Fibroblast of lung (primary cell): ENCODE results near the gene JAM2. TPM values are rescaled to one million over a fixed set of nuclear protein-coding genes. Genes with fewer than 3 reads are reported as not detected.
"Not testable (repeated sequence)": the region's sequence is repeated elsewhere in the genome, so short reads cannot be mapped to it uniquely, and the experiment has no call there.

ENCODE experiments used
- DNase-seq, 2 donors: peaks; one replicate each; pipeline versions ENCODE4 v3.0.0 to v3.0.0-alpha.2; 2010; ENCODE audit warnings: low read depth in 2 of 2
- H2AFZ ChIP-seq: 2 replicates; pipeline ENCODE4 v1.5.1; 2012; ENCODE audit warnings: low read length, control low read depth, inconsistent platforms
- H3K27ac ChIP-seq: 2 replicates; pipeline ENCODE4 v1.5.1; 2011; ENCODE audit warnings: low read length, control low read depth; ENCODE audit not compliant: insufficient read depth
- H3K27me3 ChIP-seq: 2 replicates; pipeline ENCODE4 v1.5.1; 2011; ENCODE audit warnings: mild to moderate bottlenecking, low read length; ENCODE audit not compliant: control insufficient read depth, insufficient read depth
- H3K36me3 ChIP-seq: 2 replicates; pipeline ENCODE4 v1.5.1; 2011; ENCODE audit warnings: low read length; ENCODE audit not compliant: control insufficient read depth, insufficient read depth
- H3K4me1 ChIP-seq: 2 replicates; pipeline ENCODE4 v1.5.1; 2011; ENCODE audit warnings: low read length; ENCODE audit not compliant: control insufficient read depth, insufficient read depth; ENCODE audit errors: extremely low read depth
- H3K4me2 ChIP-seq: 2 replicates; pipeline ENCODE4 v1.5.1; 2011; ENCODE audit warnings: low read length, control low read depth; ENCODE audit not compliant: insufficient read depth; ENCODE audit errors: extremely low read depth
- H3K4me3 ChIP-seq, 4 experiments: fragments of 200-600 bp in 1 of 4; sonication (generic) in 1 of 4; replicated peaks in 1 of 4; 2 replicates each; pipeline ENCODE4 v1.5.1; 2011 to 2016; ENCODE audit warnings: low read length in 4 of 4, low read depth in 3 of 4, mild to moderate bottlenecking in 3 of 4, control low read depth in 2 of 4, inconsistent platforms in 1 of 4, mixed read lengths in 1 of 4; ENCODE audit not compliant: insufficient read depth in 1 of 4; ENCODE audit errors: control extremely low read depth in 1 of 4
- H3K79me2 ChIP-seq: 2 replicates; pipeline ENCODE4 v1.5.1; 2012; ENCODE audit warnings: mild to moderate bottlenecking, low read length, inconsistent platforms; ENCODE audit not compliant: control insufficient read depth, insufficient read depth
- H3K9ac ChIP-seq: 2 replicates; pipeline ENCODE4 v1.5.1; 2011; ENCODE audit warnings: mild to moderate bottlenecking, low read length, control low read depth; ENCODE audit not compliant: insufficient read depth
- H3K9me3 ChIP-seq: 2 replicates; pipeline ENCODE4 v1.5.1; 2012; ENCODE audit warnings: low read depth, low read length; ENCODE audit not compliant: control insufficient read depth, insufficient read depth
- H4K20me1 ChIP-seq: 2 replicates; pipeline ENCODE4 v1.5.1; 2011; ENCODE audit warnings: low read length; ENCODE audit not compliant: control insufficient read depth, insufficient read depth; ENCODE audit errors: extremely low read depth
- EZH2 ChIP-seq: IDR thresholded peaks from 2 replicates; pipeline ENCODE4 v1.5.1; 2012; ENCODE audit warnings: low read length, control low read depth, mild to moderate bottlenecking; ENCODE audit errors: missing control alignments
- polyA plus RNA-seq, 2 donors: library from polyadenylated mRNA; depleted of rRNA in 1 of 2; stranded (reverse) in 1 of 2; unstranded in 1 of 2; fragments of >200 nt; gene quantifications; 2 replicates each; pipeline ENCODE4 v1.2.1, GENCODE V29; 2011 to 2012; ENCODE audit warnings: missing spikeins in 1 of 2
- total RNA-seq: library from RNA; depleted of rRNA; stranded (reverse); fragments of >200 nt; gene quantifications from 2 replicates; pipeline ENCODE4 v1.2.1, GENCODE V29; 2014
- TF ChIP-seq, protein P1 (sequence below), 2 donors: IDR thresholded peaks in 1 of 2; conservative IDR thresholded peaks in 1 of 2; 1 replicate in 1 of 2; 2 replicates in 1 of 2; pipeline ENCODE4 v1.5.1; 2011 to 2012; ENCODE audit warnings: low read length in 2 of 2, control low read depth in 1 of 2, inconsistent platforms in 1 of 2, low read depth in 1 of 2, mild to moderate bottlenecking in 1 of 2

JAM2 gene
- total and polyA plus RNA-seq, 2 donors (not counting 1 experiment from before 2014, with no cell fraction given), result 1.4 to 2.1 TPM

DNA sequence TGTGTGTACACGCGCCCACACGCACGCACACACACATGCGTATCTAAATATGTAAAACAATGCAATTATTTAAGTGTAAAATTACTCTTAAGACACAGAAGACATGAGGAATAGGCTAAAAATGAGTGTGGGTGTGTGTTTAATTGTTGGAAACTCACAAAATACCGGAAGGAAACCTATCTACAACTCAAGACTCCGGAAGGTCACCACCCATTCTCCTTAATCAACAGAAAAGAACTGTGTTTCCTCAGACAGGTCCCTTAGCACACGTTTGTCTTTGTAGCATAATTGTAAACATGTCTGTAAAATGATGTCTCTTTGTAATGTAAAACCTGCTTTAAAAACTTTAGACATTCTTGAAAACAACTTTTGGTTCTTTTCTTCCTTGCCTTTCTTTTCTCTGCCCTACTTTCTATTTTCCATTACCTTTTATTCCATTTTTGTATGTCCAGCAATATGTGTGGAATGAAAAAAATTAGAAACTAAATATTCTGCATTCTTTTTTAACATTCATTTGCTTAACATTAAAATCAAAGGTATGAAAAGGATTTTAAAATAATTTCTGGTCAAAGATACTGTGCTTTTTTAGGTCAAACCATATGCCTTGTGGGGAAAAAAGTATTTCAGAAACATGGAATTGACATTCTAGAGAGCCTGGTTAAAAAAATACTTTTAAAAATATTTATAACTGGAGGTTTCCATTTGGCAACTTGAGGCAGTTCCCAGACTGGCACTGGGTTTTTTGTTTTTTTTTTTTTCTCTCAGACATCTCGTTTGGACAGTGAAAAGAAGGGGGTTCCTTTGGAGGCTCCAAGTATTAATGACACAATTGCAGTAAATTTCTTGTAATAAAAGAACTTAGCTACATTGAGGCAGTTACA, 49.5 kb downstream of the JAM2 start:
- Histone ChIP-seq H3K79me2 (no peaks in the 10 kb centered on the region), H4K20me1 (no peaks in the 10 kb centered on the region), H3K4me2 (no peak overlapping the region), H3K4me3 (no peak overlapping the region), H3K27me3 (no peaks in the 10 kb centered on the region), H3K27ac (no peak overlapping the region), H3K9me3 (no peaks in the 10 kb centered on the region), H3K36me3 (no peaks in the 10 kb centered on the region), H3K4me1 (no peaks in the 10 kb centered on the region), H2AFZ (no peak overlapping the region), H3K9ac (no peak overlapping the region)
- TF ChIP-seq, protein P1, sequence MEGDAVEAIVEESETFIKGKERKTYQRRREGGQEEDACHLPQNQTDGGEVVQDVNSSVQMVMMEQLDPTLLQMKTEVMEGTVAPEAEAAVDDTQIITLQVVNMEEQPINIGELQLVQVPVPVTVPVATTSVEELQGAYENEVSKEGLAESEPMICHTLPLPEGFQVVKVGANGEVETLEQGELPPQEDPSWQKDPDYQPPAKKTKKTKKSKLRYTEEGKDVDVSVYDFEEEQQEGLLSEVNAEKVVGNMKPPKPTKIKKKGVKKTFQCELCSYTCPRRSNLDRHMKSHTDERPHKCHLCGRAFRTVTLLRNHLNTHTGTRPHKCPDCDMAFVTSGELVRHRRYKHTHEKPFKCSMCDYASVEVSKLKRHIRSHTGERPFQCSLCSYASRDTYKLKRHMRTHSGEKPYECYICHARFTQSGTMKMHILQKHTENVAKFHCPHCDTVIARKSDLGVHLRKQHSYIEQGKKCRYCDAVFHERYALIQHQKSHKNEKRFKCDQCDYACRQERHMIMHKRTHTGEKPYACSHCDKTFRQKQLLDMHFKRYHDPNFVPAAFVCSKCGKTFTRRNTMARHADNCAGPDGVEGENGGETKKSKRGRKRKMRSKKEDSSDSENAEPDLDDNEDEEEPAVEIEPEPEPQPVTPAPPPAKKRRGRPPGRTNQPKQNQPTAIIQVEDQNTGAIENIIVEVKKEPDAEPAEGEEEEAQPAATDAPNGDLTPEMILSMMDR (conservative IDR thresholded peaks at IDR 0.05 in 1 of 2, IDR thresholded peaks at IDR 0.05 in 1 of 2; ENCODE audit: low read depth in 1 of 2, low read length in 2 of 2), result no peak
- TF ChIP-seq EZH2, result no peak
- DNase-seq, result peak in 1 of 2 donors; percentile 3

DNA sequence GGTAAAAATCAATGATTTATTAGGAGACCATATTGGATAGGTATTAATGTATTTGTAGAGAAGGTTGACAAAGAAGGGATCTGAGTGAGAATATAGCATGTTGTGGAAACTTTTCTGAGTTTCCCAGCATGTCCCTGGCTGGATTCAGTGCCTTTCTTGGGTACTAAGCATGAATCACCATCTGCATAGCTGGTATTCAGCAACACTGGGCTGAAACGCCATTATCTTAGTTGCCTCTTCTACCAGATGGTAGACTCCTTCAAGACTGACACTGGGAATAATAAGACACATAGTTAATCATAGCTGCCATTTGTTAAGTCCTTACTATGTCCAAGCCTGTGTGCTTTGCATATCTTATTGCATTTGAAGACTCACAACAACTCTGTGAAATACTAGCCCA, 50.2 kb downstream of the JAM2 start:
- no peak overlapping the region for H3K4me2 ChIP-seq
- H3K9me3 ChIP-seq, result no peaks in the 10 kb centered on the region
- H3K36me3 ChIP-seq, result no peaks in the 10 kb centered on the region
- H3K4me1 ChIP-seq, result no peaks in the 10 kb centered on the region
- peak in 1 of 2 donors; percentile 25 for DNase-seq
- H3K4me3 ChIP-seq, result no peak overlapping the region
- no peak overlapping the region for H2AFZ ChIP-seq
- no peaks in the 10 kb centered on the region for H4K20me1 ChIP-seq
- H3K27me3 ChIP-seq, result no peaks in the 10 kb centered on the region
- no peaks in the 10 kb centered on the region for H3K79me2 ChIP-seq
- TF ChIP-seq, protein P1 (conservative IDR thresholded peaks at IDR 0.05 in 1 of 2, IDR thresholded peaks at IDR 0.05 in 1 of 2; ENCODE audit: low read depth in 1 of 2, low read length in 2 of 2), result no peak
- TF ChIP-seq EZH2, result no peak
- no peak overlapping the region for H3K9ac ChIP-seq
- H3K27ac ChIP-seq, result no peak overlapping the region

DNA sequence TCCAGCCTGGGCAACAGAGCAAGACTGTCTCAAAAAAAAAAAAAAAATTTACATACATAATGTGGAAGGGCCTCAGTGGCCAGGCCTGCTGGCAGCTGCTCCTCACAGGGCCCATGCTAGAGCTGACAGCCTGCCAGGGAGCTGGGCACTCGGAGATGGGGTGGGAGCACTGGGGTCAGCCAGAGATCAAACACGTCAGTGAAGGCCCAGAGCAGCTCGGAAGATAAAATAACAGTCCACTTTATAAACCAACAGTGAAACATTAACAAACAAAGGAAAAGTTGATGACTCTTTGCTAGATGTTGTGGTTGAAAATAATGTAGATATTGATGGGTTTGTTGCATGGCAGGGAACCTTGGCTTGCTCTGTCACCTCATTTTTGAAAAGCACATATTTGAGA, 52.9 kb downstream of the JAM2 start:
- TF ChIP-seq, protein P1 (conservative IDR thresholded peaks at IDR 0.05 in 1 of 2, IDR thresholded peaks at IDR 0.05 in 1 of 2; ENCODE audit: low read depth in 1 of 2, low read length in 2 of 2), result no peak
- TF ChIP-seq EZH2, result no peak

DNA sequence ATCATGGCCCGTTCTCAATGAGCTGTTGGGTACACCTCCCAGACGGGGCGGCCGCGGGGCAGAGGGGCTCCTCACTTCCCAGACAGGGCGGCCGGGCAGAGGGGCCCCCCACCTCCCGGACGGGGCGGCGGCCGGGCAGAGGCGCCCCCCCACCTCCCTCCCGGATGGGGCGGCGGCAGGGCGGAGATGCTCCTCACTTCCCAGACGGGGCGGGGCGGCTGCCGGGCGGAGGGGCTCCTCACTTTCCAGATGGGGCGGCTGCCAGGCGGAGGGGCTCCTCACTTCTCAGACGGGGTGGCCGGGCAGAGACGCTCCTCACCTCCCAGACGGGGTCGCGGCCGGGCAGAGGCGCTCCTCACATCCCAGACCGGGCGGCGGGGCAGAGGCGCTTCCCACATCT, 56.4 kb downstream of the JAM2 start:
- H3K27me3 ChIP-seq, H3K9ac ChIP-seq, H3K27ac ChIP-seq, H3K9me3 ChIP-seq, H2AFZ ChIP-seq, H3K4me1 ChIP-seq, H4K20me1 ChIP-seq, H3K36me3 ChIP-seq, H3K79me2 ChIP-seq, H3K4me2 ChIP-seq, H3K4me3 ChIP-seq, DNase-seq: not testable (repeated sequence)

More for the DNA sequence above, 52.9 kb downstream of the JAM2 start:
- H3K9me3 ChIP-seq, result no peaks in the 10 kb centered on the region
- no peak overlapping the region for H3K27ac ChIP-seq
- H3K4me3 ChIP-seq, result no peak overlapping the region
- H4K20me1 ChIP-seq, result no peaks in the 10 kb centered on the region
- H3K27me3 ChIP-seq, result no peaks in the 10 kb centered on the region
- H3K36me3 ChIP-seq, result no peaks in the 10 kb centered on the region
- H2AFZ ChIP-seq, result no peak overlapping the region
- no peaks in the 10 kb centered on the region for H3K4me1 ChIP-seq
- no peaks in the 10 kb centered on the region for H3K79me2 ChIP-seq
- DNase-seq, result peak in 1 of 2 donors; percentile 53
- H3K4me2 ChIP-seq, result no peak overlapping the region
- no peak overlapping the region for H3K9ac ChIP-seq
